ENCODE results near the gene ENOX1. TPM values are rescaled to one million over a fixed set of nuclear protein-coding genes. Genes with fewer than 3 reads are reported as not detected.

The ENOX1 gene
- polyA plus RNA-seq (2013, experiment 1 of 2; ENCODE audit: insufficient read length) = 6.4 TPM
- polyA plus RNA-seq (2013, experiment 2 of 2; ENCODE audit: insufficient read length) = 6.8 TPM

DNA sequence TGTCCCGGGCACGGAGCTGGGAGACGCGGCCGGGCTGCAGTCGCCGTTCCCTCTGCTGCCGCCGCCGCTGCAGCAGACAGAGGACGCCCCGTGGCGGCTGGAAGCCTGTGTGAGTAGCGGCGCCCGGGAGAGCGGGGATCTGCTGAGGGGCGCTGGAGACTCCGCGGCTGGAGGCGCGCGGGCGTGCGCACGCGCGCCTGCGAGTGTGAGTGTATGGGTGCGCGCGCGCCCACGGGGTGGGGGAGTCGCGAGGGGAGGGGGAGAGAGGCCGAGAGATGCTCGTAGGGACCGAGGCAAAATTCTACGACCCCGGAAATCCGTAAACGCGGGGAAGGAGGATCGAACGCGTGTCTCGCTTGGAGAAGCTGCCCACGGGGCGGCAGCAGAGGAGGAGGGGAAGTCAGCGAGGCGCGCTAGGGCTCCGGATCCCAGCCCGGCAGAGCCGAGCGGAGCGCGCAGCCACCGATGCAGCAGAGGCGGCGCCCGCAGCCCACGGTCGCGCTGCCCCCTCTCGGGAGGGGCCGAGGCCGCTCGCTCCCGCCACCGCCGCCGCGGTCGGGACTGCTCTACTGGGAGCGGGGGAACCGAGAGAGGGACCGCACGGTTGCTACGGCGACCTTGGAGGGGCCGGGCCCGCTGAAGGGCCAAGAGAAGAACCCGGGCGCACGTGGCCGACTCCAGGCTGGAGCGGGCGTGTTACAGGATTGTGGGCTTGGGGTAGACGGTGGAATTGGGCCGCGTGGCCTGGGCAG, at the start of gene ENOX1:
TSS of gene ENOX1 (minus strand) at position 207 of the 752 bp plus-strand sequence.
- DNase-seq = peak; percentile 84

DNA sequence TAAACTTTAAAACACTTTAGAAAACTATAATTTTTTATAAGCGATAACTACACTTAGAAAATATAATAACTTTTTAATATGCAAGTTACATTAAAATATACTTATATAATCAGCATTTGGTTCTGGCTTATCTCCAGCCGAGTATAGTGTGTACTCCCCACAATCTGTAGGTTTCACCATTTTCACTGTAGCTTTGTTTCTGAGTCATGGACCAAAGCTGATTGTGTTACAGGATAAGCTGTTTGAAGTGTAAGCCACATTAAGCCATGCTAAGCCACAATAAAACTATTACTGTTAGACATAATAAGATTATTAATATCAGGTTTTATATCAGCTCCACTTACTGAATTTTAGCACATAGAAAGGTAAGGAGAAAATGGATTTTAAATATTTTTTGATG, 48.9 kb upstream of the ENOX1 start:
- DNase-seq = peak; percentile 56

GRCh38 chr13:43831088-43831487, 44.3 kb upstream of the ENOX1 start:
- DNase-seq = peak; percentile 83

DNA sequence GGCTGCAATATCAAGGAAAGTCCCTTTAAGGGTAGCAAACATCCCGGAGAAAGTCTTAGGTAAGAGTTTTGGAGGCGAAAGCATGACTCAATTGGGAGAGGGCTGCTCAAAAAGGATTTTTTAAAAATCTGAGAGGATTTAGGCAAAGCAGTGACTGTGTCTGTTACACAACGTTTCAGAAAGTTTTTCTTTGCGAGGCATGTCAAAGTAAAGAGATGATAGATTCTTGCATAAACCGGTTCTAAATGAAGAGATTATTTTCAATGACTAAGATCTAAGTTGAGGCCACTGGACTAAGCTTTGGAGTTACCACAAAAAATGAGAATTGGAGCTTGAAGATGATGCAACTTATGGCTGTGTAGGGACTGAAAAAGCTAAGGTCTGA, 43.7 kb upstream of the ENOX1 start:
- peak; percentile 92 for DNase-seq

DNA sequence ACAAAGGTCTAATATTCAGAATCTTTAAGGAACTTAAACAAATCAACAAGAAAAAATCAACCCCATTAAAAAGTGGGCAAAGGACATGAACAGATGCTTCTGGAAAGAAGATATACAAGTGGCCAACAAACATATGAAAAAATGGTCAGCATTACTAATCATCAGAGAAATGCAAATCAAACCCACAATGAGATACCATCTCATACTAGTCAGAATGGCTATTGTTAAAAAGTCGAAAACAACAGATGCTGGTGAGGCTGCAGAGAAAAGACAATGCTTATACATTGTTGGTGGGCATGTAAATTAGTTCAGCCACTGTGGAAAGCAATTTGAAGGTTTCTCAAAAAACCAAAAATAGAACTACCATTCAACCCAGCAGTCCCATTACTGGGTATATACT, 37.9 kb upstream of the ENOX1 start:
- peak; percentile 46 for DNase-seq

GRCh38 chr13:43822969-43823368, 36.2 kb upstream of the ENOX1 start:
- DNase-seq = no peak

GRCh38 chr13:43816401-43816889, 29.7 kb upstream of the ENOX1 start:
- no peak for DNase-seq

DNA sequence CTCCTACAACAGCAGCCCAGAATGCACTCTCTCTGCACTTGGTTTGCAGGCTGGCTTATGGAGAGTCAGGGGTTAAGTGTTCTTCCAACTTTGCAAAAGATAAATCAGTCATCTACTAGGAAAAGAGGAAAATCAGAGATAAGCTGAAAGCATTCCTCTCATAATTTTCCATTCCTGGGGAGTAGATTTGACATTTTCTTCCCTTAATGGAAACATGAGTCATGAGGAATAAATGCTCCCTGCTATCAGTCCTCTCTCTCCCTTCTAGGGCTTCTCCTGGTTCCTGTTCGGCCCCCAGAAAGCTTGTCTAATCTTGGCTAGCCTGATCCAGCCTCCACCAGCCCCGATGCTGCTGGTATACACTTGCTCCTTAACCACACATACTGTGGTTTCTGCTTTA, 28.4 kb upstream of the ENOX1 start:
- peak; percentile 94 for DNase-seq

- DNase-seq = no peak
These were observed 21.9 kb upstream of the ENOX1 start for GRCh38 chr13:43808676-43809075.

DNA sequence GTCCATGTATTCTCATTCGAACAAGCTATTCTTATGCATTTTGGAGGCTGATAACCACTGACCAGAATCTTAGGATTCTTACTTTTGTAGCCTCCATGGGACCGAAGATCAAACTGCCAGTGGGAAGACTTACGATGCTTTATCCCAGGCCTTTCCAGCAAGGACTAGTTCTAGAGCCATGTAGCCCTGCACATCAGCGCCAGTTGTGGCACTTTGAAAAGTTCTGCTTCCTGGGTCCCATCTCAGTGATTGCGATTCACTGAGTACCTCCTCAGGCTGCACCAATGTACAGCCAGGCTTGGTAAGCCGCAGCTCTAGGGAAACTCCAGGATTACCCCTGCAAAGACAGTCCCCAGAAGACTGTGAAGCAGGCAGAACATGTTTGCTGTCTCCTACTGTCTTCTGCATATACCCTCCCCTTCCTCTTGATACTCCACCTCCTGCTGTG, 18.9 kb upstream of the ENOX1 start:
- DNase-seq = peak; percentile 35

DNA sequence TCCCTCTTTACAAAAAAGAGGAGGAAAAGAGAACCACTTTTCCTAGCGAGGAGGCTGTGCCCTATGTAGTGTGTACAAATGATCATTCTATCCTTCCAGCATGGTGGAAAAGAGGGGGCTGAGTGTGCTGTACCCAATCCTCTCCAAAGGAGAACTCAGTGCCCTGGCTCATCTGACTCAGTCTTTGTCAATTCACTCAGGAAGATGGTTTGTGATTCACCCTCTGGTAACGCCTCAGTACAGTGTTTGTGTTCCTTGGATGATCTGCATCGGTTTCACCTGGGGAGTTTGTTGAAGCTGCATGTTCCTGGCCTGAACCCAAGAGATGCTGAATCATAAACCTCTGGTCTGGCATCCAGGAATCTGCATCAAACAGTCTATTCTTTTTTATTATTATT, 18.3 kb upstream of the ENOX1 start:
- DNase-seq = peak; percentile 92

DNA sequence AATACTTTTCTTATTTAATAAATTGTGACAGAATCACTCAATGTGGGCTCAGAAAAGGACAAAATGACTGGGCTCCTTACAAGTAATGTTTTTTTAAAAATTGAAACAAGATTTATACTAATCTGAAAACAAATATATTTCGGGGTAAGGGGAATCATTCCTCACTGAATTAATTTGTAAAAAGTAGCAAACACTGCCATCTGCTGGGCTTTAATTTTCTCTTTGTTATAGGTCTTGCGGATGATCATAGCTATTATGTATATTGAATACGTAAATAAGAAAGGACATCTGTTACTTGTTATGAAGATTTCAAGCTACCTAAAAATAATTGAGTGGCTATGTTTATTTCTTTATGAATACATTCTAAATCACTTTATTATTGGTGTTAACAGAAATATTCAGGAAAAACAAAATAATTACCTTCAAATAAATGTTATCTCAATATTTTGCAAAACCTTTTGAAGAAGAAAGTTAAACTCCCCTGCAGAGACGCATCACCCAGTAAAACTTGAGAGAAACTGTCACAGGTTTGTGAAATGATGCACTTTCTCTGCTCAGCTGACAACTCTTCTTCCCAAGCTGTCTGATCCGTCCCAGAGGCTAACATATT, 17.8 kb upstream of the ENOX1 start:
- DNase-seq = peak; percentile 81

DNA sequence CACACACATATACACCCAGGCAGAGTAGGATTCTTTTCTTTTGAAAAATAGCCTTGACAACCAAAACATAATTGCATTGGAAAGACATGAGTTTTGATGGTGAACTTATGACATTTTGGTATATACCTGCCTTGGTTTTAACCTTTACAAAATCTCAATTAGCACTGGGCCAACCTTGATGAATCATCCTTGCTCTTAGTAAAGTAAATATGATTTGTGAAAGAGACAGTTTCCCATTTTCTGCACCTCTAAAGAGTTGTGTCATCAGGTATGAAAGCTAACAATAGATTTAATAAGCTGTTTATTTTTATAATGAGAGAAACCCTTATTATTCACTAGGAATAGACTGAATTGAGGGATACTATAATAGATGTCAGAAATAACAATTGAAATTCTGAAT, 15.7 kb upstream of the ENOX1 start:
- DNase-seq = no peak

DNA sequence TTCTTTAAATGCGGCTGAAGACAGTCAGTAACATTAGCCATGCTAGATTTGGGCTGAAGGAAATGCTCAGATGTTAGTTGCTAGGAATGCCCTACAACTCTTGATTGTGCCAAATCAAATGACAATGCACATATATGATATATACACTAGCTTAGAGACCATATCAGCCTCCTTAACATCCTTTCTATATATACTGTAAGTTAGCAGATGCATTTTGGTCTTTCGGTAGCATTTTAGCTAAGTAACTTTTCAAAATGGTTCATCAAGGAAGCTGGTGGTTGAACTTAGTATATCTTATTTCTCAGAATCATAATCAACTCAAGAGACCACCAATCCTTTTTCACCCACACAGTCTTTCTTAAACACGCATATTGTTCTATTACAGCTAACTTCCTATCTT, 14.1 kb upstream of the ENOX1 start:
- no peak for DNase-seq

- no peak for DNase-seq
These were observed 12.4 kb upstream of the ENOX1 start for GRCh38 chr13:43799191-43799590.

- DNase-seq = peak; percentile 41
These were observed 11.1 kb upstream of the ENOX1 start for GRCh38 chr13:43797869-43798268.

GRCh38 chr13:43797159-43797558, 10.4 kb upstream of the ENOX1 start:
- DNase-seq = no peak

DNA sequence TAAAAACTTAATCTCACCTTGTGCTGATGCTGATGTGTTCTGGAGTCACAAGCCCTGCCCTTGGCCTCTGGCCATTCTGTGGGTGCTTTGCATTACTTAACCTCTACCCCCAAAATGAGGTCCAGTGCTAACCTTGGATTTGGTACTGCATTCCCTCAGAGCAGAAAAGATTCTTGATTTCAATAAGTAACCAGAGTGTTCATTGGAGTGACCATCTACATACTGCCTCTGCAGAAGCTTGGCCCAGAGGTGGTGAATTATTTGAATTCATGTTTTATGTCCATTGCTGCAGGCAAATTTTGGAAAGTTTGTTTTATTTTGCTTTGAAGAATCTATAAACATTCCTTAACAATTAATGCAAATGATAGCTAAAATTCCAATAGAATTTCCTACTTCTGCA, 7.6 kb upstream of the ENOX1 start:
- DNase-seq = no peak

- peak; percentile 89 for DNase-seq
These were observed 5.5 kb upstream of the ENOX1 start for GRCh38 chr13:43792076-43792881.

DNA sequence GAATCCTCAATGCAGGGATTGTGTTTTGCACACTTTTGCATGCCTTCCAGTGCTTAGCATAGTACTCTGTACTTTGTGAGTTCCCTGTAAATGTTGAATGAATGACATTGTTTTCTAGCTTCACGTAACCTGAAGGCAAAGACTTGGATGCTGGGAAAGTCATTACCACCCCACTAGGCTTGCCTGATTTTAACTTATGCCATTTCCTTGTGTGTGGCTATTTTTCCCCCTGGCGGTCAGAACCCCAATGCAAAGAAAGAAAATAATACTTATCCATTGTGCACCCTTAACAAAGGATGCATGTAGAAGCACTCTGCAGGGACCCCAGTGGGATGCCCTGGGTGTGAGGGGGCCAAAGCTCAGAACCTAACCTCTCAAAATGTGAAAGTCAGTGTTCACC, 1.2 kb upstream of the ENOX1 start:
- DNase-seq = peak; percentile 68

GRCh38 chr13:43787518-43787891, 733 bp upstream of the ENOX1 start:
- DNase-seq = no peak

GRCh38 chr13:43786472-43786765, 353 bp downstream of the ENOX1 start:
- no peak for DNase-seq
